Kidney epithelial cell (primary cell): ENCODE results near the gene CCR6. TPM values are rescaled to one million over a fixed set of nuclear protein-coding genes. Genes with fewer than 3 reads are reported as not detected.
"Not testable (repeated sequence)": the region's sequence is repeated elsewhere in the genome, so short reads cannot be mapped to it uniquely, and the experiment has no call there.

Experiments used
- DNase-seq: peaks from one replicate; pipeline ENCODE4 v3.0.0-alpha.2; 2010; ENCODE audit warnings: low read depth
- H3K27me3 ChIP-seq: 2 replicates; pipeline ENCODE4 v1.6.0; 2011; ENCODE audit warnings: low read length; ENCODE audit not compliant: control insufficient read depth, insufficient read depth
- H3K36me3 ChIP-seq: 2 replicates; pipeline ENCODE4 v1.5.1; 2011; ENCODE audit warnings: low read length; ENCODE audit not compliant: control insufficient read depth, insufficient read depth
- H3K4me3 ChIP-seq: 2 replicates; pipeline ENCODE4 v1.5.1; 2011; ENCODE audit warnings: low read depth, mild to moderate bottlenecking, control low read depth, low read length
- total RNA-seq: library from RNA; depleted of rRNA; stranded (reverse); fragments of >200 nt; gene quantifications from 2 replicates; pipeline ENCODE4 v1.2.3, GENCODE V29; 2015
- TF ChIP-seq, protein P1 (sequence below): IDR thresholded peaks from 2 replicates; pipeline ENCODE4 v1.5.1; 2011; ENCODE audit warnings: mild to moderate bottlenecking, moderate library complexity, low read length, control low read depth, inconsistent platforms; ENCODE audit not compliant: insufficient read depth, poor library complexity, severe bottlenecking

The CCR6 gene
- total RNA-seq, 1 donor from 2014 or later: not detected

DNA sequence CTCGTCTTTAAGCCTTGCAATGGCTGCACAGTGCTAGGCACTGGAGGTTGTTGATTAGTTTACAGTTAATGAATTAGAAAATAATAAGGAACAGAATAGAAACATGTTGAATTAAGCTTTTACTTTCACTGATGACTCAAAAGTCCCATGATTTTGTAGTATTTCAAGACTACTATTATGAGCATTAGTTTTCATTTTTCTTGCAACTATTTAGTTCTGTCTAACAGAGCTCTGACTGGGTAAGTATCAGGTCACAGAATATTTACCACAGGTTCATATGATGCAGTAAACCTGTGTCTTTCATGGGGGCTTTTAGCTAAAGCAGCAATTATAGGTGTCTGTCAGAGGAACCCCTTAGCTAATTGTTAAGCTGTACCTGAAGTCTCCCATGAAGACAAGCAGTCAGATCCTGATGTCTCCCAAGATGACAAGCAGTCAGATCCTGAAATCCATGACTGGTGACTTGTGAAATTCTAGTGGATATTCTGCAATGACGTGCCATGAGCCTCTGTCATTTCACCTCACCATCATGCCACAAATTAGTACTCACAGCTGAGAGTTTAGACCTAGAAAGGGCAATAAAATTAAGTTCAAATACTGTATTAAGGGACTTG, 43.1 kb downstream of the CCR6 start:
- Histone ChIP-seq H3K27me3 (peaks cover 4% of the 10 kb centered on the region), H3K4me3 (no peak overlapping the region), H3K36me3 (no peaks in the 10 kb centered on the region)
- TF ChIP-seq, protein P1, sequence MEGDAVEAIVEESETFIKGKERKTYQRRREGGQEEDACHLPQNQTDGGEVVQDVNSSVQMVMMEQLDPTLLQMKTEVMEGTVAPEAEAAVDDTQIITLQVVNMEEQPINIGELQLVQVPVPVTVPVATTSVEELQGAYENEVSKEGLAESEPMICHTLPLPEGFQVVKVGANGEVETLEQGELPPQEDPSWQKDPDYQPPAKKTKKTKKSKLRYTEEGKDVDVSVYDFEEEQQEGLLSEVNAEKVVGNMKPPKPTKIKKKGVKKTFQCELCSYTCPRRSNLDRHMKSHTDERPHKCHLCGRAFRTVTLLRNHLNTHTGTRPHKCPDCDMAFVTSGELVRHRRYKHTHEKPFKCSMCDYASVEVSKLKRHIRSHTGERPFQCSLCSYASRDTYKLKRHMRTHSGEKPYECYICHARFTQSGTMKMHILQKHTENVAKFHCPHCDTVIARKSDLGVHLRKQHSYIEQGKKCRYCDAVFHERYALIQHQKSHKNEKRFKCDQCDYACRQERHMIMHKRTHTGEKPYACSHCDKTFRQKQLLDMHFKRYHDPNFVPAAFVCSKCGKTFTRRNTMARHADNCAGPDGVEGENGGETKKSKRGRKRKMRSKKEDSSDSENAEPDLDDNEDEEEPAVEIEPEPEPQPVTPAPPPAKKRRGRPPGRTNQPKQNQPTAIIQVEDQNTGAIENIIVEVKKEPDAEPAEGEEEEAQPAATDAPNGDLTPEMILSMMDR: no peak
- DNase-seq: no peak

DNA sequence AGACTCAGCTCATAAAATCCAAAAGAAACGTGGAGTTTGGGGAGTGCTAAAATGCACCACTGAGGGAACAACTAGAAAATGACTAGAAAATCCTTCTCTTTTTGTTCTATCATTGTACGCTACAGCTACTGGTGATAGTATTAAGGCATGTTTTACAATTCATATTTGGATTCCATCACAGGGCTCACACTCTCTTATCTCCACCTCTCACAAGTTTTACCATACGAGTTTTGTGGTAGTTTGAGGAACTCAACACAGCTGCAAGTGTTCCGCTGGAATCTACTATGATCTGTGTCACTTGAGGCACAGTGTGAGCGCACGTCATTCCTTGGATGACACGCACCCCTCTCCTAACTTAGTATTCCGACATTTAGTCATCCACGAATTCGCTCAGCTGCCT, 44.8 kb downstream of the CCR6 start:
- not testable (repeated sequence) for DNase-seq, H3K27me3 ChIP-seq, H3K36me3 ChIP-seq, H3K4me3 ChIP-seq

DNA sequence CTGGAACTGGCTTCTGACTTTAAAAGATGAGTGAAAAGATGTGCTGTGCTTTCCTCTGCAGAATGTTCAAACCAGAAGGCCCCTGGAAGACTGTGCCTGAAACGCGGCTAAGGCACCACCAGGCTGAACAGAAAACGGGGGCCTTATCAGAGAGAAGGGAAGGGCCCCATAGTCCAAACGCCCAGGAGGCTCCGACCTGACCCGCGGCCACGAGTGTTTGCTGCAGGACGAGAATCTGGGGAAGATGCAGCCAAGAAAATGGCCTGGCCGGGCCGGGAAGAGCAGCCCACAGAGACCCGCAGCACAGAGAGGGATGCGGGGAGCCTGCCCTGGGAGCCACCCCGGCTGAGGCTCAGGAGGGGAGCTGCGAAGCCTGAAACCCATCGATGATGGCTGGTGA, 45.4 kb downstream of the CCR6 start:
- not testable (repeated sequence) for H3K4me3 ChIP-seq, H3K27me3 ChIP-seq, H3K36me3 ChIP-seq, DNase-seq

DNA sequence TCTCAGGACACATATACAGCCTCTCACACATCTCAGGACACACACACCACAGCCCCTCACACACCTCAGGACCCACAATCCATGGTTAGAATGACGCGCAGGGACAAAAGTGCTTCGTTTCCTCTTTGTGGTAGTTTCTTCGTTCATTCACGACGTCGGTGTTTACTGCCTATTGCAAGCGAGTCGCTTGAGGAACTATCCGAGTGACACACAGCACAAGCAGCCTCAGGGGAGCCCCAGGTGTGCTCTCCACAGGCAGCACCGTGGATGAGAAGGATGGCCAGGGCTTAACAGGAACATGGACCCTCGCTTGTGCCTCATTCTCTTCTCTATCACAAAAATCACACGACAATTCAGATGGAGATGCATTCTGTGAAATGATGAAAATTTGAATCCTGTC, 47.0 kb downstream of the CCR6 start:
- not testable (repeated sequence) for H3K27me3 ChIP-seq, H3K4me3 ChIP-seq, H3K36me3 ChIP-seq, DNase-seq

DNA sequence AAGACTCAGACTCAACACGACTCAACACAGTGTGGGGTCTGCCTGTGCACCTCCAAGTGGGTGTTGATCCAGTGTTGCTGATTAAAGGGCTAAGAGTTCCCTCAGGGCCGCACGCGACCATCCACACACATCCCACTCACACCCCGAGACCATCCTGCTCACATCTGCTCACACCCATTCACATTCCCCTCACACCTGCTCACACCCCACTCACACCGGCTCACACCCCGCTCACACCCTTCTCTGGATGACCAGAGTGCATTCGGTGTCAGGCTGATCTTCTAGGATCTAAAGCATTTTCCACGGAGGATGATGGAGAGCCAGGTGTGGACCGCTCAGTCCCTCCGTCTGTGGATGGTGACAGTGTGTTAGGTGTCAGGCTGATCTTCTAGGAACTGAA, 48.4 kb downstream of the CCR6 start:
- DNase-seq, H3K36me3 ChIP-seq, H3K27me3 ChIP-seq, H3K4me3 ChIP-seq: not testable (repeated sequence)

DNA sequence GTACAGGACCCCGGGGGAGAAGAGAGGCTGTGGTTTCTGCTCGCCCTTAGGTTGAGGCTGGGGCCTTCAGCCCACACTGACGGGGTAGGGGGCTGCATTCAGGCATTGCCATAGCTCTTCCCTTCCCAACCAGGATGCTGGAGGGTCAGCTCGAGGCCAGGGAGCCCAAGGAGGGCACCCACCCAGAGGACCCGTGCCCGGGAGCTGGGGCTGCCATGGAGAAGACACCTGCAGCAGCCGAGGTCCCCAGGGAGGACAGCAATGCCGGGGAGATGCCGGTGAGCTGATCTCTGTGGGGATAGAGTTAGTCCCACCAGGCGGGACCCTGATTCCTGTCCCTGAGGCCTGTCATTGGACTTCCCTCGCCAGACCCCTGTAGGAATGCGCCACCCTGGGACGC, 49.1 kb downstream of the CCR6 start:
- H3K4me3 ChIP-seq, DNase-seq, H3K36me3 ChIP-seq, H3K27me3 ChIP-seq: not testable (repeated sequence)

DNA sequence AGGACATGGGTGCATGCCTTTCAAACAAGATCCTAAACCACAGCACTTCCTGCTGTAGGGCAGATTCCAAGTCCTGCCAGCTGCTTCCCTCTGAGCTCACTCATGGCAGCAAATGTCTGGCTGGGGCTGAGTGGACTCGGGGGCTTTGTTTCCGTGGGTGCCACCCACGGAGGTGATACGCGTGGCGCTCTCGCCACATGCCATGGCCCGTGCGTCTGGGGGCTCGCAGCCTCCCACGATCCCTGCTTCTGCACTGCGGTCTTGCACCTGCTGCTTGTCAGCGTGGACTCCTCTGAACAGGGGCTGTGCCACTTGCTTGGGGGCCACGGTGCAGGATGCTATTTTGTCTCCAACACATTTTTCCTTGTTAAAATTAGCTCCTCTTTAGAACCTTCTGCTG, 54.4 kb downstream of the CCR6 start:
- not testable (repeated sequence) for H3K4me3 ChIP-seq, H3K36me3 ChIP-seq, DNase-seq, H3K27me3 ChIP-seq

DNA sequence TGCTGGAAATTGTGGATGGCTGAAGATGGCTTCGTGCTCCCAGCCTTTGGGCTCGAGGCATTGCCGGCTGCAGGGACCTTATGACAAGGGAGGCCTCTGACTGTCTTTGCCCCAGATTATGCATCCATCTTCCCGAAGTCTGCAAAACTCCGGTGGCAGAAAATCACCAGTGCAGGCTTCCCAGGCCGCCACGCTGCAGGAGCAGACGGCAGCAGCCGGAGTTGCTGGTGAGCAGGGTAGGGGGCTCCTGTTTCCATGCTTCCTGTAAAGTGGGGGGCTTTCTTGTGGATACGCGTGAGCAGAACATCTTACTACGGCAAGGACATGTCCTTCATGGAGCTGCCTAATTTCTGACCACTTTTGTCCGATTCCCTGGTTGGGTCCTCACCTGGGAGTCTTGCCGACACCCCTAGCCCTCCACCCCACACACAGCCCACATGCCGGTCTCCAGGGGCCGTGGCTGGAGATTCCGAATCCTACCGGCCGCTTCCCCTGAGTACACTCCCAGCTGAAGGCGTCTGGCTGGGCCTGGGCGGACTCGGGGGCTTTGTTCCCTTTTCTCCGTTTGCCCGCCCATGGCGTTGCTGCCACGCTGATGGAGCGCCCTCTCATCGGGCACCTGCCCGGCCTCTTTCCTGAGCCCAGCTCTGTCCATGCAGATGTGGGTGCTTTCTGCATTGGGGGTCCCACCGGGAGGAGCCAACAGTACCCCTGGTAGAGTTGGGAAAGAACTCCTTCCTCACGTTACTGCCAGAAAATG, 56.2 kb downstream of the CCR6 start:
- H3K36me3 ChIP-seq, DNase-seq, H3K4me3 ChIP-seq, H3K27me3 ChIP-seq: not testable (repeated sequence)

DNA sequence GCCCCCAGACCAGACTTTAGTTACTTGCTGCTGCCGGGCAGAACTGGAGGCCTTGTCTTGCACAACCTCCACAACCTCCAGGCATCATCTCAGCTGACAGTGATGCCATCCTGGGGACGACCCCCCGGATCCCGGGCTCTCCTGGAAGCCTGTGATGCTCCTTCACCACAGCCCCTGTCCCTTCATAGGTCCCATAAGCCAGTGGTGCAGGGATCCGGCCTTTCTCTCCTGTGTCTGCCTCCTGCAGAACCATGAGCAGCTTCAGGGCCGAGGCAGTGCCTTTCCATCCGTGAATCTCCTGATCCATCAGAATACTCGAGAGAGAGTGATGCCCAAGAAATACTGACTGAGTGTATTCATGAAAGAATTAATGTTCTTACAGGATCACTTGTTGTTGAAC, 57.2 kb downstream of the CCR6 start:
- H3K4me3 ChIP-seq, H3K36me3 ChIP-seq, DNase-seq, H3K27me3 ChIP-seq: not testable (repeated sequence)

DNA sequence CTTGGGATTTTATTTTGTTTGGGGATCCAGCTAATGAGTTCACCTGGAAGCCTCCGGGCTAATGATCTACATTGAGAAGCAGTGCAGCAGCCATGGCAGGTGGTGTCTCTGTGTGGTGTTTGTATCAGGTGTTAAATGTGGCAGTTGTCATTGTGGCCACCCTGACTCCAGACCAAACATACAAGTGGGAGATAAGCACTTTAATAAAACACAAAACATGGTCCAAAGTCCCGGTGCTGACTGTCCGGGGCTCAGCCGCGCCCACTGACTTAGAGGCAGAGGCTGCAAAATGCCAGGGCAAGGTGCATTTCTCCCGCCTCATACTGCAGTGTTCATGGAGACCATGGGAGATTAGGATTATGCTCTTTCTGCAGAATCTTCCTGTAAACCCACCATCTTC, 58.5 kb downstream of the CCR6 start:
- not testable (repeated sequence) for DNase-seq, H3K36me3 ChIP-seq, H3K4me3 ChIP-seq, H3K27me3 ChIP-seq
